Measurements from ENCODE around the gene GUCA1A.
A peak's percentile ranks its signal among the peaks of the same experiment; 100 is the strongest.
"Not testable (repeated sequence)": the region's sequence is repeated elsewhere in the genome, so short reads cannot be mapped to it uniquely, and the experiment has no call there.

The GUCA1A gene

GRCh38 chr6:42216495-42216894 lies 43.3 kb downstream of the GUCA1A start:
- not testable (repeated sequence) for DNase-seq

- DNase-seq, result no peak
These were observed 44.0 kb downstream of the GUCA1A start for GRCh38 chr6:42217157-42217518.

GRCh38 chr6:42217519-42218367 lies 44.6 kb downstream of the GUCA1A start, which contains the start of gene MRPS10:
MRPS10 (minus strand) TSS chr6:42217861; CDS start chr6:42217849, 12 bp downstream.
- DNase-seq, result peak; percentile 80

- DNase-seq, result no peak
These were observed 47.6 kb downstream of the GUCA1A start for GRCh38 chr6:42220807-42221206.

- DNase-seq, result no peak
These were observed 48.4 kb downstream of the GUCA1A start for GRCh38 chr6:42221546-42221945.

- no peak for DNase-seq
These were observed 49.3 kb downstream of the GUCA1A start for GRCh38 chr6:42222448-42222847.

- DNase-seq, result no peak
These were observed 51.3 kb downstream of the GUCA1A start for GRCh38 chr6:42224222-42225028.

- no peak for DNase-seq
These were observed 51.8 kb downstream of the GUCA1A start for GRCh38 chr6:42225029-42225339.

- DNase-seq, result no peak
These were observed 52.3 kb downstream of the GUCA1A start for GRCh38 chr6:42225419-42225818.

GRCh38 chr6:42226161-42226611 lies 53.0 kb downstream of the GUCA1A start:
- DNase-seq, result no peak

GRCh38 chr6:42226645-42227143 lies 53.5 kb downstream of the GUCA1A start:
- DNase-seq, result no peak

- no peak for DNase-seq
These were observed 54.1 kb downstream of the GUCA1A start for GRCh38 chr6:42227173-42227850.

GRCh38 chr6:42228305-42228704 lies 55.1 kb downstream of the GUCA1A start:
- DNase-seq, result no peak
